ENCODE measurements around the gene BMI1. TPM values are rescaled to one million over a fixed set of nuclear protein-coding genes. Genes with fewer than 3 reads are reported as not detected.

BMI1 gene
- total RNA-seq, 1 experiment from 2014 or later: 6.8 TPM

DNA sequence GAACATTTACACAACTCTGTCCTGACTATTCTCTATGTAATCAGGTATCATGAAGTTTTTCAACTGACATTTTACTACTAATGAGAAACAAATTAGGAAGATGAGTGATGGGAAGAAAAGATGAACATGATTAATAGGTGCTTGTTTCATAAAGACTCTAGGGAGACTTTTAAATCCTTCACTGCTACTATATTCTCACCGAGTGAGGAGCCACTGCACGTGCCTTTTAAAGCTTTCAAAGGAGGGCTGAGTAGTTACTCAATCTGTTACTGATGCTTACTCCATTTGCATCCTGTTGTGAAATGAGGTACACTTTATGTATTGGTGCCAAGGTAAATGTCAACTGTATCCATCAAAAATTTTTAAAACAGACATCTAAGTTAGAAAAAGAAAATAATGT is 6.0 kb upstream of the BMI1 start:
- no CpG with 5 or more reads among the region's 2 CpGs for WGBS (ENCODE audit: extremely low coverage, insufficient read length, low lambda C conversion rate)
- H3K27ac Mint-ChIP-seq: no peak overlapping the region
- H3K4me2 ChIP-seq (ENCODE audit: insufficient read depth, insufficient read length, low read length): no peak overlapping the region
- no peak overlapping the region for H4K5ac ChIP-seq (ENCODE audit: insufficient read length, low read depth, low read length)
- no peak overlapping the region for H3K56ac ChIP-seq (ENCODE audit: insufficient read length, low read depth, low read length)
- peaks cover 85% of the 10 kb centered on the region for H3K27me3 Mint-ChIP-seq (ENCODE audit: low read depth)
- no peak overlapping the region for H2BK5ac ChIP-seq (ENCODE audit: insufficient read length, low read length)
- H3K4me1 Mint-ChIP-seq: peaks cover 15 to 31% of the 10 kb centered on the region in 2 experiments
- H2BK15ac ChIP-seq (ENCODE audit: low read depth, low read length): no peak overlapping the region
- no peak overlapping the region for H3T11ph ChIP-seq (ENCODE audit: low read length)
- no peak overlapping the region for H3K18ac ChIP-seq (ENCODE audit: insufficient read length, low read depth, low read length)
- H3K14ac ChIP-seq (ENCODE audit: insufficient read depth, low read length): no peak overlapping the region
- H3K27ac ChIP-seq (ENCODE audit: insufficient read length, low read depth, low read length): no peak overlapping the region
- H3K9ac ChIP-seq (ENCODE audit: extremely low read depth, insufficient read length, low read length): no peak overlapping the region
- peaks cover 6% of the 10 kb centered on the region for H3K23me2 ChIP-seq (ENCODE audit: insufficient read length, low read depth, low read length, poor library complexity, severe bottlenecking)
- no peaks in the 10 kb centered on the region for H3K36me3 Mint-ChIP-seq (ENCODE audit: insufficient read depth in 1 of 3, low read depth in 3 of 3)
- TF ChIP-seq, protein P1, sequence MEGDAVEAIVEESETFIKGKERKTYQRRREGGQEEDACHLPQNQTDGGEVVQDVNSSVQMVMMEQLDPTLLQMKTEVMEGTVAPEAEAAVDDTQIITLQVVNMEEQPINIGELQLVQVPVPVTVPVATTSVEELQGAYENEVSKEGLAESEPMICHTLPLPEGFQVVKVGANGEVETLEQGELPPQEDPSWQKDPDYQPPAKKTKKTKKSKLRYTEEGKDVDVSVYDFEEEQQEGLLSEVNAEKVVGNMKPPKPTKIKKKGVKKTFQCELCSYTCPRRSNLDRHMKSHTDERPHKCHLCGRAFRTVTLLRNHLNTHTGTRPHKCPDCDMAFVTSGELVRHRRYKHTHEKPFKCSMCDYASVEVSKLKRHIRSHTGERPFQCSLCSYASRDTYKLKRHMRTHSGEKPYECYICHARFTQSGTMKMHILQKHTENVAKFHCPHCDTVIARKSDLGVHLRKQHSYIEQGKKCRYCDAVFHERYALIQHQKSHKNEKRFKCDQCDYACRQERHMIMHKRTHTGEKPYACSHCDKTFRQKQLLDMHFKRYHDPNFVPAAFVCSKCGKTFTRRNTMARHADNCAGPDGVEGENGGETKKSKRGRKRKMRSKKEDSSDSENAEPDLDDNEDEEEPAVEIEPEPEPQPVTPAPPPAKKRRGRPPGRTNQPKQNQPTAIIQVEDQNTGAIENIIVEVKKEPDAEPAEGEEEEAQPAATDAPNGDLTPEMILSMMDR (conservative IDR thresholded peaks at IDR 0.05): no peak
- H2BK20ac ChIP-seq (ENCODE audit: low read depth, low read length, poor library complexity, severe bottlenecking): no peak overlapping the region
- H2BK12ac ChIP-seq (ENCODE audit: insufficient read length, low read depth, low read length): no peak overlapping the region
- no peaks in the 10 kb centered on the region for H3K9me3 ChIP-seq (ENCODE audit: control insufficient read depth, low read depth, low read length)
- no peaks in the 10 kb centered on the region; a peak in 2 of 5 replicates for H3K9me3 Mint-ChIP-seq
- H4K20me1 ChIP-seq (ENCODE audit: control insufficient read depth, insufficient read depth, insufficient read length): no peaks in the 10 kb centered on the region
- no peaks in the 10 kb centered on the region for H3K79me1 ChIP-seq (ENCODE audit: insufficient read depth, low read depth, low read length, poor library complexity, severe bottlenecking)
- DNase-seq: no peak
- H2BK120ac ChIP-seq (ENCODE audit: low read depth, low read length, poor library complexity, severe bottlenecking): no peak overlapping the region
- H3K27me3 ChIP-seq (ENCODE audit: insufficient read depth, low read length): peaks cover 29% of the 10 kb centered on the region; the same call in 1 of the 2 replicates
- H3K23ac ChIP-seq (ENCODE audit: insufficient read length, low read depth, low read length): no peak overlapping the region
- peak overlapping the region in 1 of 2 experiments; percentile 41; a peak in 1 of 5 replicates for H3K4me3 Mint-ChIP-seq
- no peak overlapping the region for H2AFZ ChIP-seq (ENCODE audit: low read length)
- no peak overlapping the region for H3K4ac ChIP-seq (ENCODE audit: low read depth, low read length)
- no peak overlapping the region for H4K91ac ChIP-seq (ENCODE audit: insufficient read length, low read depth, low read length)
- no peak overlapping the region for H2AK5ac ChIP-seq (ENCODE audit: insufficient read length, low read length)
- H3K4me1 ChIP-seq (ENCODE audit: insufficient read depth, low read length): no peaks in the 10 kb centered on the region
- no peaks in the 10 kb centered on the region for H3K79me2 ChIP-seq (ENCODE audit: insufficient read depth, low read length)
- H4K8ac ChIP-seq (replicated peaks; ENCODE audit: insufficient read length, low read depth, low read length): no peak overlapping the region
